ENCODE measurements around the gene PRKCD. TPM values are rescaled to one million over a fixed set of nuclear protein-coding genes. Genes with fewer than 3 reads are reported as not detected.

The PRKCD gene
- total RNA-seq, 2 donors from 2014 or later, result 11.1 to 14.8 TPM

GRCh38 chr3:53134631-53135232 lies 26.3 kb upstream of the PRKCD start:
- Histone ChIP-seq H3K9me3 (no peaks in the 10 kb centered on the region), H3K36me3 (no peaks in the 10 kb centered on the region), H3K27ac (no peak overlapping the region), H3K27me3 (no peaks in the 10 kb centered on the region), H3K4me1 (peaks cover 0 to 25% of the 10 kb centered on the region in 2 donors), H3K4me3 (no peak overlapping the region)
- TF ChIP-seq, protein P1, sequence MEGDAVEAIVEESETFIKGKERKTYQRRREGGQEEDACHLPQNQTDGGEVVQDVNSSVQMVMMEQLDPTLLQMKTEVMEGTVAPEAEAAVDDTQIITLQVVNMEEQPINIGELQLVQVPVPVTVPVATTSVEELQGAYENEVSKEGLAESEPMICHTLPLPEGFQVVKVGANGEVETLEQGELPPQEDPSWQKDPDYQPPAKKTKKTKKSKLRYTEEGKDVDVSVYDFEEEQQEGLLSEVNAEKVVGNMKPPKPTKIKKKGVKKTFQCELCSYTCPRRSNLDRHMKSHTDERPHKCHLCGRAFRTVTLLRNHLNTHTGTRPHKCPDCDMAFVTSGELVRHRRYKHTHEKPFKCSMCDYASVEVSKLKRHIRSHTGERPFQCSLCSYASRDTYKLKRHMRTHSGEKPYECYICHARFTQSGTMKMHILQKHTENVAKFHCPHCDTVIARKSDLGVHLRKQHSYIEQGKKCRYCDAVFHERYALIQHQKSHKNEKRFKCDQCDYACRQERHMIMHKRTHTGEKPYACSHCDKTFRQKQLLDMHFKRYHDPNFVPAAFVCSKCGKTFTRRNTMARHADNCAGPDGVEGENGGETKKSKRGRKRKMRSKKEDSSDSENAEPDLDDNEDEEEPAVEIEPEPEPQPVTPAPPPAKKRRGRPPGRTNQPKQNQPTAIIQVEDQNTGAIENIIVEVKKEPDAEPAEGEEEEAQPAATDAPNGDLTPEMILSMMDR (IDR thresholded peaks at IDR 0.05), result peak; percentile 75 to 88
- DNase-seq (ENCODE audit: low spot score), result peak; percentile 66

GRCh38 chr3:53137221-53137620 lies 23.8 kb upstream of the PRKCD start:
- Histone ChIP-seq H3K27ac (no peak overlapping the region), H3K36me3 (no peaks in the 10 kb centered on the region), H3K4me3 (no peak overlapping the region), H3K4me1 (peaks cover 0 to 27% of the 10 kb centered on the region in 2 donors), H3K9me3 (no peaks in the 10 kb centered on the region), H3K27me3 (no peaks in the 10 kb centered on the region)
- DNase-seq (ENCODE audit: low spot score), result no peak
- TF ChIP-seq, protein P1 (IDR thresholded peaks at IDR 0.05), result no peak

- DNase-seq (ENCODE audit: low spot score), result no peak
- peaks cover 0 to 27% of the 10 kb centered on the region in 2 donors for H3K4me1 ChIP-seq
- no peaks in the 10 kb centered on the region for H3K27me3 ChIP-seq
- no peak overlapping the region for H3K4me3 ChIP-seq
- no peaks in the 10 kb centered on the region for H3K36me3 ChIP-seq
- TF ChIP-seq, protein P1 (IDR thresholded peaks at IDR 0.05), result no peak
- no peak overlapping the region for H3K27ac ChIP-seq
- H3K9me3 ChIP-seq, result no peaks in the 10 kb centered on the region
These were observed 23.1 kb upstream of the PRKCD start for GRCh38 chr3:53137835-53138446.

- Histone ChIP-seq H3K9me3 (no peaks in the 10 kb centered on the region), H3K4me1 (peaks cover 0 to 20% of the 10 kb centered on the region in 2 donors), H3K36me3 (no peaks in the 10 kb centered on the region), H3K27me3 (no peaks in the 10 kb centered on the region), H3K27ac (no peak overlapping the region), H3K4me3 (no peak overlapping the region)
- TF ChIP-seq, protein P1 (IDR thresholded peaks at IDR 0.05), result no peak
- DNase-seq (ENCODE audit: low spot score), result no peak
These were observed 20.8 kb upstream of the PRKCD start for GRCh38 chr3:53139906-53140846.

GRCh38 chr3:53140847-53141845 lies 19.9 kb upstream of the PRKCD start:
- DNase-seq (ENCODE audit: low spot score), result no peak
- no peaks in the 10 kb centered on the region for H3K9me3 ChIP-seq
- no peaks in the 10 kb centered on the region for H3K27me3 ChIP-seq
- H3K36me3 ChIP-seq, result no peaks in the 10 kb centered on the region
- H3K4me3 ChIP-seq, result no peak overlapping the region
- H3K27ac ChIP-seq, result no peak overlapping the region
- peaks cover 0 to 20% of the 10 kb centered on the region in 2 donors for H3K4me1 ChIP-seq
- TF ChIP-seq, protein P1 (IDR thresholded peaks at IDR 0.05), result no peak
